ENCODE measurements around the gene HSPH1.
"Not testable (repeated sequence)": the region's sequence is repeated elsewhere in the genome, so short reads cannot be mapped to it uniquely, and the experiment has no call there.

Gene HSPH1

DNA sequence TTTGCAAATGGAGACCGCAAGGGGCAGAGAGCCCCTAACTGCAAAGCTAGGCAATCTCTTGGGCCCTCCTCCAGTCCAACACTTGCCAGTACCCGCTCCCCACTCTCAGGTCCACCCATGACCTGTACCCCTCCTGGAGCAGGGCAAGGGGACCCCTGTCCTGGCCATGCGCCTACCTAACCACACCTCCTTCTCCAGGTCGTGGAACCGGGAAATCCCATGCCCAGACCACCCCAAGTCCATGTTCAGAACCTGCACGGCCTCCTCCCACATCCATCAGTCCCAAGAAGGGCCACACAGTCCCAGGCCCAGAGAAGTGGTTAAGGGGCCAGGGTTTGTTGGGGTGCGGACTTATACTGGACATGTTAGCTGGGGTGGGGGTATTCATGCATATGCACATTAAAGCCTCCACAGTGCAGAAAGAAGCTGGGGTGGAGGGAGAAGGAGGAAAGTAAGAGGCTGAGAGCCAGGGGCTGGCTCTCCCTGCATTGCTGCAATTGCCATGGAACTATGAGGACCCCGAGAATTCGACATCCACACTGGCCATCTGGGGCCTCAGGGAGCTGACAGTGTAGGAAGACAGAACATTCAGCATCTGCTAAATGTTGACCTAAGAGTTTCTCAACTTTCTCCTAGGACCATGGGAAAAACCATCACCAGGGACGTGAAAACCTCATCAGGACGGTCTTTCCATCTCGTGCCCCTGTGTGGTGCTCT, 39.0 kb downstream of the HSPH1 start:
- DNase-seq: no peak

DNA sequence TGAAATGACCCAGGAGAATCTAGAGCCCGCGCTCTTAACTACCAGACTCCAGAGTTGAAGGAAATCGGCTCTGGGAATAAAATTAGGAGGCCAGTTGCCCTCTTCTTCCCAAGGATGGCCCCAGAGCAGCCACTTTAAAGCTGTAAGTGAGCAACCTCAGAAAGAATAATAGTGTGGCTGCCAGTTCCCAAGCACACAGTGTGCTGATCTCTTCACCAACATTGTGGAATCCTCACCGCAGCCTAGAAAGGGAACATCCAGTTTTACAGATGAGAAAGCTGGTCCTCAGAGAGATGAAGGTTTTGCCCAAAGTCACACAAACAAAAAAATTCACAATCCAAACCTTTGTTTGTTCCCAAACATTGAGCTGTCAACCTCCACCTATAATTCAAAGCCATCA, 39.6 kb downstream of the HSPH1 start:
- no peak for DNase-seq

DNA sequence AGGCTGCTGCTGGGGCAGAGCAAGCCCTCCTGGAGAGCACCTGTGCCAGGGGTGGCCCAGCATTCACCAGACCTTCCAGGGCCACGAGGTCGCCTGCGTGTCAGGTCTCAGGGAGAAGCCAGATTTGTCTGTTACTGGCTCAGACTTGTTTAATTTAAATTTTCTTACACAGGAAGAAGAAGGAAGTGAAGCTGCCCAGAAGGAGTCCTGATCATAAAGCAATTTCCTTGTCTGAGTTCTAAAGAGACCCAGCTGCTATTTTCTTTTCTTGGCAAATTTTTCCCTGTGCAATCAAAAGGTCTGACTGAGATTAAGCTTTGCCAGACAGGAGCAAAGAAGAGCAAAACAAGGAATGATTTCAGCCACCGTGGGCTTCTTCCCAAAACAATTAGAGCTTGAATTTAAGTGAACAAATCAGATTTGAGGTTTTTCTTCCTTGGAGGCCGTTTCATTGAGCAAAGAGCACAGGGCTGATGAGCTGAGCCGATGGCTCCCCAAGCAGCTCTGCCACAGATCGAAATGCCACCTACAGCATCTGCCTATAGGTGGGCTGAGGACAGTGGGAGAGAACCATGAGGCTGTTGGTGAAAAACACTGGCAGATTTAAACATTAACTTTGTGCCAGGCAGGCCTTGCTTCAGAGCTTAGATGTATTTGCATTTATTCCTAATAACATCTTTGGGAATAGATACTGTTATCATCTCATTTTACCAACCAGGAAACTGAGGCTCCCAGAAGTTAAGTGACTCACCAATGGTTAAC, 40.1 kb downstream of the HSPH1 start:
- no peak for DNase-seq

DNA sequence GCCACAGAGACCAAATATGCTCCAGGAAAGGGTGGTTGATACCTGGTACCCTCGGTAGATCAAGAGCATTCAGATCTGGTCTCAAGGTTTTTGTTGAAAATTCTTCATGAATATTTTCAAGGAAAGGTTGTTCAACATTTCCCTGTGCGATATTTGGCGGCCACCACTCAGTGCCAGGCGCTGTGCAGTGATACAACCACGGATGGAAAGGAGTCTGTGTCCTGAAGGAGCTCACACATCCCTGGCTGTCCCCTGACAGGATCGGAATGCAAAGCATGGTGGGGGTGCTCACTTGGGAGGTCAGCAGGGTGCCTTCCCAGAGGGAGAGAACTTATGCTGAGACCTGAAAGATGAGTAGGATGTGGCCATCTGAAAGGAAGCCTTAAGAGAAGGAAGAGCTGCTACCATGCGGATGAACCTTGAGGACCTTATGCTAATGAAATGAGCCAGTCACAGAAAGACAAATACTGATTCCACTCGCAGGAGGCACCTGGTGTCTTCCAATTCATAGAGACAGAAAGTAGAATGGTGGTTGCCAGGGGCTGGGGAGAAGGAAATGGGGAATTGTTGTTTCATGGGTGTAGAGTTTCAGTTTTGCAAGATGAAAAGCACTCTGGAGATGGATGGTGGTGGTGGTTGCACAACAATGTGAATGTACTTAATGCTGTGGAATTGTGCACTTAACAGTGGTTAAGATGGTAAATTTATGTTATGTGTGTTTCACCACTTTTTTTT, 41.6 kb downstream of the HSPH1 start:
- DNase-seq: no peak

DNA sequence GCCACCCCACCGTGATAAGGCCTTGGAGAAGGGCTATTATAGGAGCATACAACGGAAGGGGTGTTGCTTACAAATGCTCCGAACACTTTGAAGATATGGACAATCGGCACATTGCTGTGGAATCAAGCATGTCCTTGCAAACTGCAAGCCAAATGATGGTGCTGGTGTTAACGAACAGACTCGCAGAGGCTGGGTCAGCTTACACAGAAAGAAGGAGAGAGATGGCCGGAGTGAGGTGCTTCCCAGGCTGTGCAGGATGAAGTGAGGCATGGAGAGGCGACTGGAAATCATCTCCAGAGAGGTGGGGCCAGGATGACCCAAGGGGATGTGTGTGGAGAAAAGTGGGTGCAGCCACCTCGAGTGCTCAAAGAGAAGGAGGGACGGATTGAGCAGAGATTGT, 42.2 kb downstream of the HSPH1 start:
- no peak for DNase-seq

DNA sequence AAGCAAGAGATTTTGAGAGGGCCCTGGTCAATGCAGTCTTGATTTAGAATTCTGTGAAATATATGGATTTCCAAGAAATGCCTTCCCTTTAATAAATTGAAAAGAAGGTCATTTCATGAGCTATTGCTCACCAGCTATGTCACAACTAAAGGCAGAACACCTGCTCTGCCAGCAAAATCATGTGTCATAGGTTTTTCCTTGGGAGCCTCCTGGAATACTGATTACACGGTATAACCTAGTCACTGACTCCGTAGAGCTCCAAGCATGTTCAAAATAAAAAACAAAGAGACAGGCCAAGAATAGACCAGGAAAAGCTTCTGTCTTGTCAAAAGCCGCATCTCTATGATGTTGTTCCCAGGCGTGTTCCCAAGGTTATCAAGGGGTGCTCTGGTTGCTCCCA, 45.5 kb downstream of the HSPH1 start:
- no peak for DNase-seq

DNA sequence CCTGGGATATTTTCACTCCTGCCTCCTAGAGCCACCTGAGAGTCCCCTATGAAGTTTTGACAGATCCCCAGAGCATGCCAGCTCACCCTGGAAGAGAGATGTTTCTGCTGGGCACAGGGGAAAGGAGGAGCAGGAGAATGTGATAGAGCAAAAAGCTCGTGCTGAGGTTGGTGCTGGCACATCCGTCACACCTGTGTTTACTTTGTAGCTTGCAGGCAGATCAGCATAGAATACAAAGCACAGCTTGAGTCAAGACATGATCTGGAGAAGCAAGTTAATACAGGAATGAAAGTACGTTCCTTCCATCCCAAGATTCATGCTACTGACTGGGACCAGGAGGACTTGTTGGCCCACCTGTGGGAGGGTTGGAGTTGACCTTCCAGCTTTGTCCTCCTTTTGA, 46.1 kb downstream of the HSPH1 start:
- no peak for DNase-seq

DNA sequence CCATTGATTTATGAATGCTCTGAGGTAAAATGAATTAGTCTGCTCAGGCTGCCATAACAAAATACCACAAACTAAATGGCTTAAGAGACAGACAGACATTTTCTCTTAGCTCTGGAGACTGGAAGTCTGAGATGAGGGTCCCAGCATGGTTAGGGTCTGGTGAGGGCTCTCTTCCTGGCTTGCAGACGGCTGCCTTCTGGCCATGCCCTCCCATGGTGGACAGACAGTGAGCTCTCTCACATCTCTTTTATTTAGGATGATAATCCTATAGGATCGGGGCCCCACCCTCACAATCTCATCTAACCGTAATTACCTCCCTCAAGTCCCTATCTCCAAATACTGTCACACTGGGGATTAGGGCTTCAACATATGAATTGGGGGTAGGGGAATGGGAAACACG, 47.1 kb downstream of the HSPH1 start:
- no peak for DNase-seq

DNA sequence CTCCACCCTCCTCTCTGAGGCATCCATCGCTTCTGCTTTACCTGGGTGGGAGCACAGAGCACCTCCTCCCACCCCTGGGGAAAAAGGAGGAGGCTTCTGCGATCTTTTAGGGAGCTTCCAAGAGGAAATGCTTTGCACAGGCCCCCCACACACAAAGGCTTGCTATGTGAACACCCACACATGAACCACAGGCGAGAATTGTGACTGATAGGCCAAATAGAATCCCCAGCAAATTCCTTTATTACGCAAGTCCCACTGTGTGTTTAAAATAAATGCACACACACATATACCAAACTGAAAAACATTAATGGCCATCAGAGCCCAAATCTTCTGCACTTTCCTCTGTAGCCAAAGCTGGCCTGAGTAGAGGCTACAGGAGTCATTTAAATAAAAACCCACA, 50.6 kb downstream of the HSPH1 start:
- DNase-seq: no peak

DNA sequence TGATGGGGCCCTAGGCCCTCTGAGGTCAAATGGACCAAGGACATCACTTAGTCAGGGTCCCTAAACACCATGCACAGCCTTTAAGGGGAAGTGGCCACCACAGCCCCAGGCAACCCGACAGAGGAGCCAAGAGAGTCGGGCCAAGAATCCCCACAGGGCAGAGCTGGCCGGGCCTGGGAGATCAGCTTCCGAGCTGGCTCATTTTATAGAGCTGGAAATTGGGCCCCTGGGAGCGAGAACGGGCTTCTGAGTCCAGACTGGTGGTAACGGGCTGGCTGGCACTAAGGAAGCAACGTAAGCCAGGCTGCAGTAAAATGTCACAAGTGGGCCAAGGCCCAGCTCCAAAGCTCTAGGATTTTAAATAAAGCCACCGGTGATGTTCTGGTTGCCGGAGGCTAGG, 51.1 kb downstream of the HSPH1 start:
- no peak for DNase-seq

DNA sequence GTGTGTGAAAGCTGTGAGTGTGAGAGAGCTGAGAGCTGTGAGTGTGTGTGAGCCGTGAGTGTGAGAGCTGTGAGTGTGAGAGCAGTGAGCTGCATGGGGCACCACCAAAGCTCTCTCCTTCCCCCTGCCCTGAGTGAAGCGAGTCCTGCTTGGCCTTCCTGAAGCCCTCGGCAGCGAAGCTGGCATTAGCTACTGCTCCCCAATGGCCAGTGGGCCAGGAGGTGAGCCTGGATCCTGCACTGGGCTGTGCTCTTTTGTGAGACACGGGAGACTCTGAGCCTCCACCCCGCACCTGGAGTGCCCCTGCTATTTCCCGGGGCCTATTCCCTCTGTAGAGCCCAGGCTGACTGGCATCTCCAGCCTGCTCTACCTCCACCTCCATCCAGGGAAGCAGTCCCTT, 51.5 kb downstream of the HSPH1 start:
- DNase-seq: no peak

DNA sequence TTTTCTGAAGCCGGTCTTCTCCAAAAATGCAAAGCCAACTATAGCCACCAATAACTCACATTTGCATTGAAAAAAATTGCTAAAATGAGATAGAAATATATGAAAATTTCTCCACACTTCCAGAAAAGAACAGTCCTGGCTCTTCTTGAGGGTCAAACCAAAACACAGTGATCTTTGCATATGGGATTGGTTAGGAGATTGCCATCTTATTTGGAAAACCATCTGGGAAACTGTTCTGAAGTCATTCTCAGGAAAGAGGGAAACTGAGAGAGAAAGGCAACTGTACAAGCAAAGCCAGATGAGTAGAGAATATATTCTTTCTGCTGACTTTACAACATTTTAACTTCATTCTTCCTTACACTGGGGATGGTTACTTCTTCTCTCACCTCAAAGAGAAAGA, 54.6 kb downstream of the HSPH1 start:
- no peak for DNase-seq

DNA sequence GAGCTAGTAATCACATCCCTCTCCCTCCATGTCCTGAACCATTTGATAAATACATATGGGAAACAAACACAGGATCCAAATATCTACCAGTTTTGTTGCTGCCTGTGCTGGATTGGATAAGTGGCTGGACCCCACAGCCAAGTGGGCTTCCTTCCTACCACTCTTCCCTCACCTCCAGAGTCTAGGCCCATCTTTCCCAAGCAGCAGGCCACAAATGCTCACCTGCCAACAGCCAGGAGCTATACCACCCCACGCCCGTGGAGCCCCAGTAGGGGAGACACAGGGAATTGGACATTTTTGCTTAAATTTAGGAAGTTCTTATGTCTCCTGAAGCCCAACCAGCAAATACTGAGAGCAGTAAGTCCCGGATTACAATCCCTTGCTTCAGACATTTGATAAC, 55.8 kb downstream of the HSPH1 start:
- DNase-seq: no peak

DNA sequence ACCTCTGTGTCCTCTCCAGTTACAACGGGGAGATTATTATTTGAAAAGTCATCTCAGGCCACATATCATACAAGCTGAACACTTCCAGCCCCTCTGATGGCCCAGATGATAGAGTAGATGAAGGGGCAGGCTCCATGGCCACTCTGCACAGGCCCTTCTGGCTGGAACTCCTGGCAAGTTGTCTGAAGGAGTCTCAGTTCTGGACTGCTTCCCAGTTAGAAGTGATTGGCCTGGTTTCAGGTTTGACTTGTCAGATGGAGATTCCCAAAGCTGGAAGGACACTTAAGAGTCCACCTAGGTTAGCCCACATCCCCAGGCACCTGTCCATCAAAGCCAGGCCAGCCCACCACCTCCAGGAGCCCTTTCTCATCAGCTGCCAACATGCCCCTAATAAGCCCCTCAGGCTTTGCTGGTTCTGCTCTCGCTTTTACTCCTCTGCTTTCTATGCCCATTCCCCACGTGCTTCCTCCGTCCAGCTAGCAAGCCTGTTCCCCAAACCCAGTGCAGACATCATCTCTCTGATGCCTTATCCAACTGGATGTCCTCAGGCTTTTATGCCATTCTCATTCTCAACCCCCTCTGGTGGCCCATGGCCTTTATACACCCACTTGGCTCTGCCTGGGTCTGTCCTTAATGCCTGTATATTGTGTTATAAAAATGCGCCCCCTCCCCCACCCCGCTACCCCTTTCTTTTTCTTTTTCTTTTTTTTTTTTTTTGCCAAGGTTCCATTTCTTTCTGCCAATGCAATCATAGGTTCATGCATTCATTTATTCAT, 56.5 kb downstream of the HSPH1 start:
- no peak for DNase-seq

DNA sequence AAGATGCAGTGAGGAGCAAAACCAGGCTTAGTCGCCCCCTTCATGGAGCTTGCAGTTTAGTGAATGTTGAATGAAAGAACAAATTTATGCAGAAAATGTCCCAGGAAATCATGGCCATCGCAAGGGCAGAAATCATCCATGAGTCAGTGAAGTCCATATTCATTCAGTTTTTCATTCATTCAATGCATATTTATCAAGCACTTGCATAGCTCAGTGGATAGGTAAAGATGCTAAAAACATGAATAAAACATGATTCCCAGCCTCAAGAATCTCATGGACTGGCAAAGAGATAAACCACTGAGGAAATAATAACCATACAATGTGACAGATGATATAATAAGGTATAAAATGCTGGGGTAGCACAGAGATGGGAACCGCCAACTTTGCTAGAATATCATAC, 58.8 kb downstream of the HSPH1 start:
- no peak for DNase-seq

DNA sequence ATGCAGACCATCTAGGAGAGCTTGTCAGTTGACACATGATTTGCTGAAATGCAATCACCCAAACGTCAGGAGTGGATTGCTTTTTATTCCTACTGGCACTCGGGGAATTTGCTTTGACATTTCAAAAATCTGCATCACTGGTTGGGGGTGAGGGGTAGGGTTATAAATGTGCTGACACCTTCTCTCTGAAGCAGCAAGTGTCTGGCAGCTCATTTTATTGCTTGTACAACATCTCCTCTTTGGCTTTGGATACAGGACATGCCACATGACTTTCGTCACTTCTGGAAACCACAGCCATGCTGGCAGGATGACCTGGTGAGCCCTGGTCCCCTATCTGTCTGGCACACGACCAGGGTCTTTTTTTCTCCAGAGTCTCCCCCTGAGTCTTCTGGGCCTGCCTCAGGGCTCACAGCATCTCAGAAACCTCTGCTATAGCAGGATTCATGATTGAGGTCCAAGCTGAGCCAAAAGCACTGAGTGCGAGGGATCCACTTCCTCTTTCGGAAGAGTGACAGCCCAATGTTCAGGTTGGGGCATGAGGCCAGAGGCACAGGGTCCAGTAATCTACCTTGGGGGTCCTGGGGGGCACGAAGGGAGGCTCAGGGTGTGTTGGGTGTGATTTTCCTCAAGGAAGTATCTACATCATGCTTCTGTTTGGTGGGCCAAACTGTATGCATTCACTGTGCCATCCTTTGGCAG, 60.1 kb downstream of the HSPH1 start:
- DNase-seq: no peak

DNA sequence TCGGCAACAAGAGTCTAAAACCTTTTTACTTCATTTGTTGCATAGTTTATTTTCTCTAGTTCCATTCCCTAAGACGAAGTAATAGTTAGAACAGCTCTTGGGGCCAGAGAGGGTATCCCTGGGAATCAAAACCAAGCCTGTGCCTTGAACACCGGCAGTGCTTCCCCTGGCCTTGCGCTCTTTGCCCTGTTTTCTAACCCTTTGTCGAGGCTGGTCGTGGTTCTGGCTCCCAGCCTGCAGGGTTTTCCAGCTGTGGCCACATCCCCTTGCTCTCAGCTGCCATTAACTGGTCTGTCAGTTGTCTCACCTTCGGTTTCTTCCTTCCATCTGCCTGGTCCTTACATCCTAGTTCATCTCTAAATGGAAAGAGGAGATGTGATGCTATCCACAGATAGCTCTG, 61.0 kb downstream of the HSPH1 start:
- DNase-seq: no peak

DNA sequence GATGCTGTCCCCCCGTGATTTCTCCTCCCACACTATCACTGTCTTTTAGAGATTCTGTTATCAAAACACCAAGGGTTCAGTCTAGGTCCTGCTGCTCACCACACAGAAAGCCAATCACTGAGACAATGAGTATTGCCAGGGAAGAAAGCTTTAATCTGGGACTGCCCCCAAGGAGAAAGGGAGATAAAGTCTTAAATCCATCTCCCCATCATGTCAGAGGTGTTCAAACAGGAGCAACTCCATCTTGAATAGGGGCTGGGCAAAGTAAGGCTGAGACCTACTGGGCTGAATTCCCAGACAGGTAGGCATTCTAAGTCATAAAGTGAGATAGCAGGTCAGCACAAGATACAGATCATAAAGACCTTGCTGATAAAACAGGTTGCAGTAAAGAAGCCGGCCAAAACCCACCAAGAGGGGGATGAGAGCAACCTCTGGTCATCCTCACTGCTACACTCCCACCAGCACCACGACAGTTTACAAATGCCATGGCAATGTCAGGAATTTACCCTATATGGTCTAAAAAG, 63.7 kb downstream of the HSPH1 start:
- not testable (repeated sequence) for DNase-seq

DNA sequence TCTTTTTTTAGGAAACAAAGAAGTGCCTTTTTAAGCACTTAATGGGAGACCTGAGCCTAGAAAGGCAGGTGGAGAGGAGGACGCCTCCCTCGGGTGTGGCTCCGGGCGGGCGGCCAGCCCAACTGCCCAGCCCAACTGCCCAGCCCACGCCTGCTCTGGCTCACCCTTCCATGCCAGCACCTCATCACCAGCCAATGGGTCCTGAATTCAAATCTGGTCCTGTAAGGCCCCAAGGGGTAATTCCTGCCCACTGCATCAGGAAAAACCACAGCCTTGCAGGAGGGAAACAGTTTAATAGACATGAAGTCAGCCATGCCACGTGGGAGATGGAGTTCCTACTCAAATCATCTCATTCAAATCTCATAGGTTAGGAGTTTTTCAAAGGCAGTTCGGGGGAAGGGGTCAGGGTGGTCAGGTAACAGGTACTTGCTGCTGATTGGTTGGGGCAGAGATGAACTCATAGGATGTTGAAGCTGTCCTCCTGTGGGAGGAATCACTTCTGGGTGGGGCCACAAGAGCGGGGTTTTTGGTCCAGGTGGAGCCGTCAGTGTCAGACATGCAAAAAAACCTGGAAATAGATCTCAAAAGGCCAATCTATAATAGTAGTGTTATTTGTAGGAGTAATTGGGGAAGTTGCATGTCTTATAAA, 64.9 kb downstream of the HSPH1 start:
- no peak for DNase-seq

DNA sequence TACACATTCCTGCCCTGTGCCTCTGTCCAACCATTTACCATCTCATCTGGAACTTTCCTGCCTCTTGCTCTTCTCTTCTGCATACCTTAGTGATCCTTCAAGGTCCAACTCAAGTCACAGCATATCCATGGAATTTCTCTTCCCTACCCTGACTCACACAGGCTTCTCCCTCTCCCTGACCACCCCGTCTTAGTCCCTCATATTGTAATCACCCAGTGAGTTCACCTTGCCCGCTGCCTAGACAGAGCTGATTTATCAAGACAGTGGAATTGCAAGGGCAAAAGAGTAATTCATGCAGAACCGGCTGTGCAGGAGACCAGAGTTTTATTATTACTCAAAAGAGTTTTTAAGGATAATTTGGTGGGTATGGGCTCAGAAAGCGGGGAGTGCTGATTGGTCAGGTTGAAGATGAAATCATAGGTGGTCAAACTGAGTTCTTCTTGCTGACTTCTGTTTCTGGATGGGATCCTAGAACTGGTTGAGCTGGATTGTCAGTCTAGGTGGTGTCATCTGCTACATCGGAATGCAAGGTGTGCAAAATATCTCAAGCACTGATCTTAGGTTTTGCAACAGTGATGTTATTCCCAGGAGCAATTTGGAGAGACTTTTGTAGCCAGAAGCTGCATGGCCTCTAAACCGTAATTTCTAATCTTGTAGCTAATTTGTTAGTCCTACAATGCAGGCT, 67.2 kb downstream of the HSPH1 start:
- DNase-seq: no peak

All from midbrain (tissue), 1 donor.